OCI-M2 (cell line): ENCODE measurements around the gene SLC22A5.
A peak's percentile ranks its signal among the peaks of the same experiment; 100 is the strongest.
"Not testable (repeated sequence)": the region's sequence is repeated elsewhere in the genome, so short reads cannot be mapped to it uniquely, and the experiment has no call there.

ENCODE experiments used
- DNase-seq: peaks from one replicate; lab custom pipeline; 2025; ENCODE audit not compliant: unreplicated experiment; lab: John Stamatoyannopoulos, UW

SLC22A5 gene

DNA sequence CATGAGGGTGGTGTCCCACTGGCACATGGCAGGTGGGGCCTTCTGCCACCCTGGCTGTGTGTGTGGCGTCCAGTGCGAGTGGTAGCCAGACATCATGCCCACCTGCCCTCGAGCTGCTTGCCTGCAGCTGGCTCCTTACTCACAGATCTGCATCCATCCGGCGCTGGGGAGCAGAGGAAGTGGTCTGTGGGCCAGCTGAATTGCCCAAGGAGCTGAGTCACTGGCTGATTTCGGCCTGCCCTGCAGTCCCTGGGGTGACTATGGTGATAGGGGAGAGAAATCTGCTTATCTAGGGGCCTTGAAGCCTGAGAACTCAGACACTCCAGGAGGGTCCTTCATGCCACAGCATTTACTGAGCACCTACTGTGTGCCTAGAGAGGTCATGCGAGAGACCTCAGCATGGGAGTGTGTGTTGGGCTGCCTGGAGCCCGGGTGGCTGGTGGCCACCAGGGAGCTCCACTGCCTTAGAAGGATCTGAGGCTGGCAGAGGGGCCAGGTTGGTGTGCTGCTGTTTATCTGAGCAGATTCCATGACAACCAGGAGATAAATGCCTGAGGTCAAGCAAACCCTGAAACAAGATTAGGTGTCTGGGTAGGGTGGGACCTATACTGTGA is 57.1 kb downstream of the SLC22A5 start:
- DNase-seq, result peak; percentile 42

DNA sequence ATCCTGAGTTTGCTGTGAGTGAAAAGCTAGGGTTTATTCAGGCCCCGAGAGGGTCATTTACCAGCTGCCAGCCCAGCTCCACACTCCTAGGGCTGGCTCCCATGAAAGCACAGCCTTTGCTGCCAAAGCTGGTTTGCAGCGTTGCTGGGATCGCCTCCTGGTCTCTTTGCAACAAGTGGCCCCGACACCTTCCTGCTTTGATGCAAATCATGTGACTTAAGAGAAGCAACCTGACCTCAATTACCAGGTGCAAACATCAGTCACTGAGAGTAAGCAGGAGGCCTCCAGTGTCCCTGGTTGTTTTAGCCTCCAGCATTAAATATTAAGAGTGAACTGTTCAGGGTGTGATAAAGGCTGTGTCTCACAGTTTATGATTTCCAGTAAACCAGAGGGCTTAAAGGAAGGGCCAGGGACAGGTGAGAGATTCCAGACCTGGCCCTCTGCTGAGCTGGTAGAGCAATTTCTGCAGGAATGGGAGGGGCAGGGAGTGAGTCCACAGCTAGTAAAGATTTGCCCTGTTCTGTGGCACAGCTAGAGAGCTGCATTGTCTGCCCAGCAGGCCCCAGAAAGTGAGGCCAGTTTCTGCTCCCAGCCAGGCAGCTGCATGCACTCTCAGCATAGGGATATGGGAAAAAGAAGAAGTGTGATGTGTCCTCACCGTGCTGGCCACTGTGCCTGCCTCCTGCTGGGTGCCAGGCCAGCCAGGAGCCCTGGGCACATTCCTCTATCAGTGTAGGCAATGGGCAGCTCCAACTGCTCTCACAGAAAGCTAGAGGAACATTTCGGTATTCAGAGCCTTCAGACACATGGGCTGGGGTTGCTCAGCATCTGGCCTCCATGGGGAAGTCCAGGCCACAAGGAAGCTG is 58.0 kb downstream of the SLC22A5 start:
- no peak for DNase-seq

DNA sequence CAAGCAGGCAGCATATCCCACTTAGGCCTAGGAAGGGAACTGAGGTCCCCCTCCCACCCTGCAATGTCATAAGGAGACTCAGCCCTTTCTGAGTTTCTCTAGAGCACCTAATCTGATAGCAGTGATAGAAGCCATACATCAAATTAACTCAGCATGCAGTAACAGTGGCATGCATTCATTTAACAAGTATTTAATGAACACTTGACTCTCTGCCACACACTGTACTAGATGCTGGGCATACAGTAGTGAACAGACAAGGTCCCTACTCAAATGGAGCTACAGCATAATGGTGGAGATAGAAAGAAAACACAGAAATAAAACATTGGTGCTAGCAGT is 58.6 kb downstream of the SLC22A5 start:
- DNase-seq, result no peak

DNA sequence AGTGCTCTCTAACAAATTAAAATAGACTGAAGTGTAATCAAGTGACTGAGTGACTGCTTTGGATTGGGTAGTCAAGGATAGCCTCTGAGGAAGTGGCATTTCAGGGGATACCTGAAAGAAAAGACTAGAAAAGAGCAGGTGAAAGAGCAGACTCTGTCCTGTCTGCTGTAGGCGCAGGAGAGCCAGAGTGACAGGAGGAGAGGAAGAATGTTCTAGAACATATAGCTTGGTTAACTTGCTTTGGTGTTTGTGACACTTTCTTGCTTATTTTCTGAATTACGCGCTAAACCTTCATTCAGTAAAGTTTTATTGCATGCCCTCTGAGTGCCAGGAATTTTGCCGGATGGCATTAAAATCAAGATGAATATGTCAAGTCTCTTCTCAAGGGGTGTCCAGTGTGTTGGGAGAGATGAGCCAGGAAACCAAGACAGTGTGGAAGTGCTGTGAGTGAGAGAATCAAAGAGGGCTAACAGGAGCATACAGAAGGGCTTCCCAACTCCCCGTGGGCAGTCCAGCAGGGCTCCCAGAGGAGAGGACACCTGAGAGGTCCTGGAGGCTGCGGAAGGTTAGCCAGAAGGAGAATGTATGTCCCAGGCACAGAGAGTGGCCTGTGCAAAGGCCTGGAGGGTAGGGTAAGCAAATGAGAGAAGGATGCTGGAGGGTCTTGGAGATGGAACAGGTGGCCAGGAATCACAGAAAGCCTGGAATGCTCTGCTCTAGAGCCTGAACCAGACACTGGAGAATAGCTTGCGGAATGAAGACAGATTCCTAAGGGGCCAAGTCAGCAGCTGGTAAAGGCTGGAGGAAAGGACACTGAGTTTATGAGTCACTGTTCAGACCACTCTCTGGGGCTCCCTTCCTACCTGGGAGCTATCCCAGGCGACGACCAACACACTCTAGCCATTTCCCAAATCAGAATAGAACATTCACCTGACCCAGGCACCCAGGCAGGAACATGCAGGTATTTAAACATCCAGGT is 59.3 kb downstream of the SLC22A5 start:
- no peak for DNase-seq

DNA sequence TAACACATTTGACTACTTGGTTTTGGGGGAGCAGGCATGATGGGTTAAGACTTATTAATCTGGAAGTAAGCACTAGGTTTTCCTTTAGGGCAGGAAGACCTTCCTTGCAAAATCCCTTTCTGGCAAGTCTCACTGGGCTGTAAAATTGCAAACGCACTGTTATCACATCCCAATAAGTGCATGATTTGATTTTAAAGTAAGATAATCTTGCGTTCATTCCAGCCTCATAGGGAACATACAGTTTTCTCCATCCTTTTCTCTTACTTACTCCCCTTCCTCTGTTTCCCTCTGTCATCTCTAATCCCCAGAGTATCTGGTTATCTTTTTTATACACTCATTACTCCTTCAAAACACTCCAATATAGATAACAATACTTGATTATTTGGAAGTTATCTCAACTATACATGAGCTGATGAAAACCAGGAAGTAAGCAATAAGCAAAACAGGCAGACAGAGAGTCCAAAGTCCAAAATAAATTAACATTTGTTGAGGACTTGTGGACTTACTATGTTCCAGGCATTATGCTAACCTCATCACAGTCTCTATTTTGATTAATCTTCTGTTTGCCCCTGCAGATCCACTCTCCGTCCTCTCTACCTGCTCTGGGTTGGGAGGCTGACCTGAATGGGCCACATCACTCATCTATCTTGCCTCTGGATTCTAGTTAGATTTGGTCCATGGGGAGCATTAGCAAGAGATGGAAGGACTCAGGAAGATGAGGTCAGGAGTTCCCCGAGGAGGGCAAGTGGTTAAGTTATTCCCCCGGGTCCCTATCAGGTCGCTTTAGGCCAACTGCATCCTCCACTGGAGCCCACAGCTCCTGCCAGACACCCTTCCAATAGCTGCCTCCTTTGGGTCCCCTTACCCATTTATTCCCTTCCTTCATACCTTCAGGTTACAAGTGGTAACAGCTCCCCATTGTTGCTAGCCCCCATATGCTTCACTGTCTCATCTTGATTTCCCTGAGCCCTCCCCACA is 60.2 kb downstream of the SLC22A5 start:
- DNase-seq, result no peak

DNA sequence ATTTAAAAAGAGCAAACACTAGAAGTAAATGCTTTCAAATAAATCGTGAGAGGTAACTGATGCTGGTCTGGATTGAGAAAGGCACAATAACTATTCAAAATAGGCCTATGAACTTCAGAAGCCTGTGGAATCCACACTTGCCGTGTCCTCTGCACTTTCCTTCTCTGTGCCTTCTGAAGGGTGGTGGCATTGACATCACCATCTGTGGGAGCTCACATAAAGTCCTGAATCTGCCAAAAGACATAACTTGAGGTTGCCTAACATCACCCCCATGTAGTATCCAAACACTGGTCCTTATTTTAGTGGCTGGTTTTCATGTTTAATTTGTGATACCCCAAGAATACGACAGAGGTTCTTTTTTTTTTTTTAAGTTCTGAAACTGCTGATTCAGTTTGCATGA is 61.2 kb downstream of the SLC22A5 start:
- no peak for DNase-seq

DNA sequence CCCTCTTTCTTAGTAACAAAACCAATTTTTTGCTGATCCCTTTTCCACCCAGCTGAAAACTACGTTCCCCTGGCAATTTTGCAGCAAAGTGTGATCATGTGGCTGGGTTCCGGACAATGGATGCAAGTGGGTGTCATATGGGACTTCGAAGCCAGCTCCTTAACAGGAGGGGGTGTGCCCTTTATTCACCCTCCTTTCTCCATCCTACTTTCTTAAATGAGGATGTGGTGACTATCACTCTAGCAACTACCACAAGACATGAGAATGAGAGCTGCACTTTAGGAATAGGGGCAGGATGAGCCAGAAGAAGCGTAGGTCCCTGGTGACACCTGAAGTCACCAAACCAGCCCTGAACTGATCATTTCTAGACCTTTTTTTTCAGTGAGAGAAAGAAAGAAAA is 62.1 kb downstream of the SLC22A5 start:
- DNase-seq, result no peak

DNA sequence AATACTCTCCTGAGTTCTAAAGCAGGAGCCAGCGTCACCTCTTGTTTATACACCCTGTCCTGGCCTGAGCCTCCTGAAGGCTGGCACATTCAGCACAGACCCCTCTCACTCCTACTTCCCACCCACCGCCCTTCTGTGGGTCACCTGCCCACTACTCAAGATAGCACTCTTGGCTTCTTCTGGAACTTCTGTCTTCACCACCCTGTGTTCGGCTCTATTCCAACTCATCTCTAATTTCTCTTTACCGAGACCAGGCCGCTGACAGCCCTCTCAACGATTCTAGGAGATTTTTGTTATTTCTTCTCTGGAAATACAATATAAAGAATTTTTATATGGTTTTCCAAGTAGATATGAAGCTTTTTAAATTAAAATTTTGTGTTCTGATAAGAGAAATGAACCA is 63.6 kb downstream of the SLC22A5 start:
- DNase-seq, result no peak

DNA sequence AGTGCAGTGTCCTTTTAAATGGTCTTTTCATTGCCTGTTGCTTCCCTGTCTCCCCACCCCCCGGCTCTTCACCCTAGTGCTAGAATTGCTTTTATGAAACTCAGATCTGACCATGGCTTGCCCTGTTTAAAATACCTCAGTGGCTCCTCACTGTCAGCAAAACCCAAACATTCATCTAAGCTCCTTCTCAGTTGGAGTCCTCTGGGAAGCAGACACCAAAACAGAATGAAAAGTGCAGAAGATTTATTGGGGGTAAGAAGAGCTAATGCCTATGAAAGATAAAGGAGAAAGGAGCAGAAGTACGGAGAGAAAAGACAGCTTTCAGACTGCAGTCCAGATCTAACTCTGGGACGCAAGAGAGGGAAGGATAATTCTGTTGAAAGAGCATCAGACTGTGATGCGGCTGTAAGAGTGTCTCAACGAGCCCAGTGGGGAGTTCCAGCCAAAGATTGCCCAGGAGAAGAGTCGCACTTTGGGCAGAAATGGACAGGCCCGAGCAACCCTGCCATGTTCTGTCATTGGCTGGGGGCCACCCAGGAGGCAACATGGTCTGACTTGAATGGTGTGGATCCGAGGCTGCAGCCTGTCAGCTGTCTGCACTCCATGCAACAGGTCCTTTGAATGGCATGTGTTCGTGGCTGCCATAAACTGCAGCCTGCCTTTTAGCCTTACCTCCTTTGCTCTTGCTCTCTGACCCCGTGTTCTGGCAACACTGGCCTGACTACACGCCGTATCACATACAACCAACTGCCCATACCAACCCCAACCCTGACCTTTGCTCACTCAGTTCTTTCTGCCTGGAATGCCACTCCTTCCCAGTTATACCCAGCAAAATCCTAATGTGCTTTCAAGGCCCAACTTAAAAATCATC is 65.1 kb downstream of the SLC22A5 start:
- no peak for DNase-seq

DNA sequence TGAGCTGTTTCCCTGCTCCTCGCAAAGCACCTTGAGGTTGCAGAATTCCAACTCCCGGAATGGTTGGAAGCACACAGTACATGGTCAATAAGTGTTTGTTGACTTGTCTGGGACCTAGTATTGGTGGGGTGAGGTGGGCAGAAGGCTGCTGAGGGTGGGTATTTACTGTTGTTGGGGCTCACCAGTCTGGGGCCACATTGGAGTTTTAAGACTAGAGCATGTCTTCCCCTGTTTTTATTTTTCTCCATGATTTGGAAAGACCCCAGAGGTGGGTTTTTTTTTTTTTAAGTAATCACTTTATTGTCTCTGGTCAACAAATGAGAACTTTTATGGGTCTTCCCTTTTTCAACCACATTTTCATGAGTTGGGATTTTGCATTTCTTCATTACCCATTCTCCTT is 65.9 kb downstream of the SLC22A5 start:
- no peak for DNase-seq

DNA sequence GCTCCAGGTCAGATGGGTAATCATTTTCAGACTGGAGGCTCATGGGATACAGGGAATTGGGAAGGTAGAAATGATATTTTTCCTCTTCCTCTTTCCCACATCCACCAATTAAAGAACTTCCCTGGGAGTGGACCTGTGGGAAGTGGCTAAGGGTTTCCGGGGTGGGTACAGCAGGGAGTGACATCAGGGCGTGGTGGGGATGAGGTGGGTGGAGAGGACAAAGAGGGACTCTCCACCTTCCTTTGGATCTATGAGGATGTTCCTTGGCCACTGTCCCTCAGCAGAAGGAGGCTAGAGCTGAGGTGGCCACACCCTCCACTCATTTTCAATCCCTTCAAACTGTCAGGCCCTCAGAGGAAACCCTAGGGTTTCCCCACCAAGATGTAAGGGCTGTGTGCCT is 66.4 kb downstream of the SLC22A5 start:
- DNase-seq, result no peak

DNA sequence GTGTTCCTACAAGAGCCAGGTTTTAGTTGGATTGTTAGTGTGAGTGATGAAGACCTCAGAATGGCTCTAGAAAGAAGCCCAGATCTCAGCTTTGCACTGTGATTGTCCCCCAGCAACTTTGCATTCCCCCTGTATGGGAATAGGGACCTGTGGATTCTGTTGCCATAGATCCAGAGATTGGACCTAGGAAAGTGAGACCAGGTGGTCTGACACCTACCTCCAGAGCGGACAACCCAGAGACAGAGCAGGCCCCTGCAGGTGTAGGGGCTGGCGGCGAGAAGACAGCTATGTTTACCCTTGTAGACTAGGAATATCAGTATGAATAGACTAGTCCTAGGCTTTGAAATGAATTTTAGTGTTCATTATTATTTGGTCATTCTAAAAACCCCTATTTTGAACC is 67.4 kb downstream of the SLC22A5 start:
- no peak for DNase-seq

DNA sequence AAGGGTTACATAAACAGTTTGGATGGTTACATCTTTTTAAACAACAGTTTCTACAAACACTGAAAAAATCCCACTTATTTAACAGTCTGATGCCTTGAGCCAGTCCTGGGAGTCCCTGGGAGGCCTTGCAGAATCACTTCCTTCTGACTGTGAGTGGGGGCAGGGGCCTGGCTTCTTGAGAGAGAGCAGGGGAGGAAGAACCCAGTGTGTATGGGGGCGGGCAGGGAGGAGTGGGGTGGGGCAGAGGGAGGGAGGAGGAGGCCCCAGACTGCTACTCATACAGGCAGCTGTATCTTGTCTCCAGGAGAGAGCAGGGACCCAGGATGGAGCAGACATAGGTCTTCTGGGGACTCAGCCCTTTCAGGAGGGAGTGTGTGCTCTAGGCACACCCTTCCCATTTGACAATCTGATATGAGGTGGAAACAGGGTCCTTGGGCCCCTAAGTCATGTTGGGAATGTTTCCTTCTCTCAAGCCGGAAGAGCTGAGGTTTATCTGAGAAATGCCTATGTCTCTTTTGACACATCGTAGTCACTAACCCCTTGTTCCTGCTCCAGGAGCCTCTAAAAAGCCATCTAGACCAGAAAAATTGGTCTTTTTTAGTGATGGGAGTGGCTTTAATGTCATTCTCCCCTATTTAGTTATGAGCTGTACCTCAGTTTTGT is 68.2 kb downstream of the SLC22A5 start:
- DNase-seq, result no peak

DNA sequence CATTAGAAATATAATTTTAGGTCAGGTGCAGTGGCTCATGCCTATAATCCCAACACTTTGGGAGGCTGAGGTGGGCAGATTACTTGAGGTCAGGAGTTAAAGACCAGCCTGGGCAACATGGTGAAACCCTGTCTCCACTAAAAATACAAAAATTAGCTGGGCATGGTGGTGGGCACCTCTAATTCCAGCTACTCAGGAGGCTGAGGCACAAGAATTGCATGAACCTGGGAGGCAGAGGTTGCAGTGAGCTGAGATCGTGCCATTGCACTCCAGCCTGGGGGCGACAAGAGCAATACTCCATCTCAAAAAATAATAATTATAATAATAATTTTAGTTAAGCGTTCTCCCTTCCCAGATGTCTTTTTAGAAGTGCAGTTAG is 68.7 kb downstream of the SLC22A5 start:
- not testable (repeated sequence) for DNase-seq

DNA sequence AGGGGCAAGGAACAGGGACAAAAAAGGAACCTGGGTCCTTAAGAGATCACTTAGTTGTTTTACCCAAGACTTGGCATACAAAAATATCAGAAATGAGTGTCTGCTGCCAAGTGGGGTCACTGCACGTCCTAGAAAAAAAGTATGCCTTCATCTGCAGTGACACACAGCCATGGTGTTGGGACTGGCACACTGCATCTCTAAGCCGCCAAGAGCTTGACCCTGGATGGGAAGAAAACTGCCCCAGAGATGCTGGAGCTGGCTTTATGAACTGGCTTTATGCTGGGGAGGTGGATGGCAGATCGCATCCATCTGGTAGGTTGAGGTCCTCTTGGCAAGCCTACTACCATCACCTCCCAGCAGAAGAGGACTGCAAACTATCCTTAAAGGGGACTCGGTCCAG is 69.4 kb downstream of the SLC22A5 start:
- DNase-seq, result no peak

DNA sequence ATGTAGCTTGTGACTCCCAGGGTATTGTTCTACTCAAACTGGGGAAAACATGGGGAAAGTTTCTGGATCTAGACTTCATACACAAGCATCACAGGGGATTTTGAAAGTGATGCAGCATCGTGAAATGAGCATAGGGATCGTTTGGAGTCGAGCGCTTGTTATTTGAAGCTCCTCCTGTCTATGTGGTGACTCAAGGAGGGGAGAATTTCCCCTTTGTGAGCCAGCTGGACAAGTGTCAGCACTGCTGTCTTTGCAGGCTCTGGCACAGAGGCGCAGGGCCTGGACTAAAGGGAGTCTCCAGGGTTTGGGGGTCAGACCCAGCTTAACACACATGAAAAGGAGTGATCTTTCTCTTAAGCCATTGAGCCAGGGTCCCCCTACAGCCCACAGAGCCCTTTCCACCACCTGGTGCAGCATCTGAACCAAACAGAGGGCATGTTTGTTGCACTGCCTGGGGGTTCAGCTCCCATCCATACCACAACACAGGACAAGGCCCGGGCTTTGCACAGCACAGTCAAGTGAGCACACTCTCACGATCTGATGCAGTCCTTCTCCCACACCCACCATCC is 70.1 kb downstream of the SLC22A5 start:
- no peak for DNase-seq

DNA sequence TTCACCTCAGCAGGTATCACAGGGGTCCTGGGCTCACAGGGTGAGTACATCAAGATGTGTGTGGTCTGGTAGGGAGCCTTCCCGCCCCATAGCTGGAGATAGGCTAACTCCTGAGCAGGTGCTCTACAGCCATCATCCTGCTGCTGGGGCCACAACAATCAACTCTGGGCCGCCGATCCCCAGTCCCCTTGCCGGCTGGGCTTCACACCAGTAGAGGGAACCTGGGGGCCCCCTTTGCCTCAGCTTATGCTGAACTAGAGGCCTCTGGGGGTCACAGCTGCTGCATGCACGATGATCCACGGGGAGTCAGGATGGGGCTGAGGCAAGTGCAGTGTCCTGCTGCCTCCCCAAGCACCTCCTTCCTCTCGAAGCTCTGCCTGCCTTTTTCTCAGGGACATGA is 74.6 kb downstream of the SLC22A5 start:
- no peak for DNase-seq
